NCI-H1092 (cell line): Measurements from ENCODE around the gene SLC39A6.
"Not testable (repeated sequence)": the region's sequence is repeated elsewhere in the genome, so short reads cannot be mapped to it uniquely, and the experiment has no call there.

ENCODE experiments used
- DNase-seq: peaks from one replicate; lab custom pipeline; 2025; lab: John Stamatoyannopoulos, UW

The SLC39A6 gene

GRCh38 chr18:36135264-36135663 is 6.1 kb upstream of the SLC39A6 start:
- DNase-seq: no peak

- no peak for DNase-seq
These were observed 3.6 kb upstream of the SLC39A6 start for GRCh38 chr18:36132756-36133155.

- DNase-seq: no peak
These were observed 2.7 kb upstream of the SLC39A6 start for GRCh38 chr18:36131692-36132483.

GRCh38 chr18:36130883-36131653 is 1.9 kb upstream of the SLC39A6 start:
- DNase-seq: no peak

DNA sequence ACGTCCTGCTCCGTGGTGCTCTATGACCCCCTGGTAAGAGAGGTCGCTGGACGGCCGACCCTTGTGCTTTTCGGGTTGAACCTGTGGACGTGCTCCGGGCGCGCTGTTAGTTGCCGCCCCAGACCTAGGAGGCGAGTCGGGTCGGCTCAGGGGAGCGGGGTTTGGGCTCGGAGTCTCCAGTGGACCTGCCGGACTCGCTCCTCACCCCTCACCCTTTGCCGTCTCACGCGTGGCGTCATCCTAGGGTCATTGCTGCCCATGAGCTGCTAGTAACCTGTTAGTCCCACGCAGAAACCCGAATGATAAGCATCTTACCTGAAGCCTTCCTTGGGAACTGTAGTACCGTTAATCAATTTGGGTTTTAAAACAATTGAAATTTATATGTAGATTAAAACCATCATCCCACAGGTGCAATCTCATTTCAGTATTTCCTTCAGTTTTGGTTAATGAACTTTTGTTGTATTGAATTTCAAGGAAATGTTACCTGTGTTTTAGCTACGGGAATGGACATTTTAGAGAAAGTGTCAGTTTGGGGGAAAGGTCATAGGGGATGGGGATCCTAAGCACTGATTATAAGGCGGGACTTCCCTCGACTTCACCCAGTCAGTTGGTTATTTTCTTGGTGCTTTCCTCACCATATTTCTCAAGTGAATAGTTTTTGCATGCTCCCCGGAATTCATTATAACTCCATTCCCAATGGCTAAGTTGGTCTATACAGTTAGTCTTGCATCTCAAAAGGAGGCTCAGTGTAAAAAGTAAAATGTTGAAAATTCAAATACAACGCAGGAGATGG is 1.1 kb upstream of the SLC39A6 start:
- DNase-seq: no peak

- no peak for DNase-seq
These were observed 237 bp downstream of the SLC39A6 start for GRCh38 chr18:36128907-36129299.

DNA sequence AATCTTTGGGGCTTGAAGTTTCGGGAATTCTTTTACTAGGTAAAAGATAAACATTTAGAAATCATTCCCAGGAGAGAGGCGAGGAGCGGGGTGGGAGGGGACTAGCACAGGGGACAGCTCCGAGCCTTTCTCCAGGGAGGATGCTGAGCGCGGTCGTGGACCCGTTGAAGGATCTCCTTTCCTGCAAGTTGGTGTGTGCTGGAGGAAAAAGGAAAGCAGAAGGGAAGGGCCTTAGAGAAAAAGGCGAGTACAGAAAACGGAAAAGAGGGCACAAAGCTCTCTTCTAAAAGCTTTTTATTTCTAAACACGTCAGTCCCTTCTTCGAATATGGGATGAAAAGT is 640 bp downstream of the SLC39A6 start:
- DNase-seq: no peak

DNA sequence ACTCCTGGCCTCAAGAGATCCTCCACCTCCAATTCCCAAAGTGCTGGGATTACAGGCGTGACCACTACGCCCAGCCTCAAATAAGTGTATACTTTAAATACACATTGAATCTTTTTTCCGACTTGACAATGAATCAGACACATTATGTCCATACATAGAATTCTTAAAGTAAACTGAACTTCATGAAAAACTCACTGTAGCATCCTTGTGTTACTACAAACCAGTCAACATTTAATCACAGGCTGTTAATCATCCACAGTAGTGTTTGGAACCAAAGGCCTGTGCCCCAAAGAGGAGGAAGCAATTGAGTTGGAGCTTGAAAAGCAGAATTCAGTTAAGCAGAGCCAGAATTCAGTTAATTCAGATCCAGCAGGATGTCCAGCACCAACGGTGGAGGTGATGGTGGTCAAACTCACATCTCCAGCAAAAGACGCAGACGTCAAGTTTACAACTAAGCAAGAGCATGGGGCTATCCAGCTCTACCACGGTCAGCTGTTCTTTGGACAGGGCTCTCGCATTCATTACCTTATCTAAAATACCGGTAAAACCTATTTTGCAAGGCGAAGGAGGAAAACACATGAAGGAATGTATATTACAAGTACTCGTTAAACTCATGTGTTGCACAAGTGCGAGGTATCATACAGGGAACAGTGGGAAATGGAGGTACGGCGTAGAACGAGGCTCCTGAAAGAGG is 1.2 kb downstream of the SLC39A6 start:
- DNase-seq: no peak

DNA sequence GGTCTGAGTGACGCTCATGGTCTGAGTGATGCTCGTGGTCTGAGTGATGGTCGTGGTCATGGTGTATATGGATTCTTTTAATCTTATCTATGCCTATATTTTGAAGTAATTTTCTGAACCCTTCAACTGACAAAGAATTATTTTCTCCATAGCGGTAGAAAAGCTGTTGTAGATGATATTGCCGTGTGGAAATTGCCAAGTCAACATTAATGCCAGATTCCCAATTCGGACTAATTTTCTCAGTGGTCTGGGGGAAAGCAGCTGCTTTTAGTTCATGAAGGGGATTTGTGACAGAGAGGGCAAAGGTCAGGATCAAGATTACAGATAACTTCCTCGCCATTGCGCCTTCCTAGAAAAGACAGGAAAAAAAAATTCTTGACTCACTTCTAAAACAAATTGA is 2.5 kb downstream of the SLC39A6 start:
- no peak for DNase-seq

GRCh38 chr18:36124841-36125240 is 4.3 kb downstream of the SLC39A6 start:
- no peak for DNase-seq

DNA sequence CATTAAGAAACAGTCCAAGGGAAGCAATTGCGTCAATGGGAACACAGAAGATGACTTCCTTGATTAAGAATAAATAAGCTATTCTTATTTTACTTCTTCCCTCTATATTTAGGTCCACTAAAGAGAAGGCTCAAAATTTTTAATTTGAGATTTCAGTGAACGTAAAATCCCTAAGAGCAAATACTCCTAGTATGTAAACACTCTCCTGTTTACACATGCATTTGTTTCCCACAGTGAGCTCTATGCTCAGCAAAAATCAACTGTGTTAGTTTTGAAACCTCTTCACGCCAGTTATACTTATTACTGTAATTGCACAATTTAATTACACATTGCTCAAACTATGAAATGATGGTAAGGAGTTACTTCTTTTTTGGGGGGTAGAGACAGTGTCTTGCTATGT is 8.8 kb downstream of the SLC39A6 start:
- no peak for DNase-seq

- not testable (repeated sequence) for DNase-seq
These were observed 12.4 kb downstream of the SLC39A6 start for GRCh38 chr18:36116771-36117170.

DNA sequence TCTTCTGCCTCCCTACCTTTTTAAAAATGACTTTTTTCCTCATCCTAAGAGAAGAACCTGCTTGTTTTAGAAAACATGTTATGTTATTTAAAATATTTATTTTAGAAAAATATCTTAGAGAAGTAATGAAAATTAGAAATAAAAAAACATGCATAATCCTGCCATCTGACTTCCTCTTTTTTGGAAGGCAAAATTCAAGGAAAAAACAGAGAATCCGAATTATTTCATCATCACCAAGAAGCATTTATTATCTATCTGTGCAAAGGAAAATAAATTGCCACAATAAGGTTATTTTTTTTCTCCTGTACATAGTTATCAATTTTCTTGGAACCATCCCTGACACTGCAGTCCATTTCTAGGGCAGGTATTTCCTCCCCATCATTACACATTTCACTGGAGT is 14.4 kb downstream of the SLC39A6 start:
- DNase-seq: no peak

DNA sequence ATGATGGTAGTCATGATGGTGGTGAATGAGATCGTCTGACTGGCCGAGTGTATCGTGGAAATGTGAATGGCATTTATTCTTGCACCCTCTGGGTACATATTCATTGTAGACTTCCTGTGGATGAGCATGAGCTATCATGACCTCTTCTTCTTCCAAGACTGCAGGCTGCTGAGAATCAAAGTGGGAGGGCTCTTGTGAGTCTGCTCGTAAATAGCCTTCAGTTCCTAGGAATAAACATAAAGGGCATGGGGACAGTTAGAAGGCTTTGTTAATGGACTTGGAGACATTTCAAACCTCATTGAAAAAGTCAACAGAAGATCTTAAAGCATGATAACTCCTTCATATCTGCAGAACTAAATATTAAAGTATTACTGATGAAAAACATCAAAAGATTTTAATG is 14.9 kb downstream of the SLC39A6 start:
- DNase-seq: no peak

- DNase-seq: no peak
These were observed 16.8 kb downstream of the SLC39A6 start for GRCh38 chr18:36112302-36112701.

- no peak for DNase-seq
These were observed 19.4 kb downstream of the SLC39A6 start for GRCh38 chr18:36109737-36110136.

DNA sequence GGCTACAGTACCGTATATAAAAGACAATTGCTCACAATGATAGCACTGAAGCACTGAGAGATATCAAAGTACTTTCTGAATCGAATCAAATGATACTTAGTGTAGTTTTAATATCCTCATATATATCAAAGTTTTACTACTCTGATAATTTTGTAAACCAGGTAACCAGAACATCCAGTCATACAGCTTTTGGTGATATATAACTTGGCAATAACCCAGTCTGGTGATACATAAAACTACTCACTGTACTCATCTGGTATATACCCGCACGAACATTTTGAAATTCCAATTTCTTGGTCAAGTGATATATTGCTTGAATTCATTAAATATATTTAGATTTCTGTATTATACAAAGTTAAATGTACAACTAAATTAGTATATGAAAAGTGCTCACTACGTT is 20.5 kb downstream of the SLC39A6 start:
- no peak for DNase-seq

- DNase-seq: no peak
These were observed 20.9 kb downstream of the SLC39A6 start for GRCh38 chr18:36108196-36108595.

GRCh38 chr18:36107477-36107876 is 21.7 kb downstream of the SLC39A6 start:
- no peak for DNase-seq

DNA sequence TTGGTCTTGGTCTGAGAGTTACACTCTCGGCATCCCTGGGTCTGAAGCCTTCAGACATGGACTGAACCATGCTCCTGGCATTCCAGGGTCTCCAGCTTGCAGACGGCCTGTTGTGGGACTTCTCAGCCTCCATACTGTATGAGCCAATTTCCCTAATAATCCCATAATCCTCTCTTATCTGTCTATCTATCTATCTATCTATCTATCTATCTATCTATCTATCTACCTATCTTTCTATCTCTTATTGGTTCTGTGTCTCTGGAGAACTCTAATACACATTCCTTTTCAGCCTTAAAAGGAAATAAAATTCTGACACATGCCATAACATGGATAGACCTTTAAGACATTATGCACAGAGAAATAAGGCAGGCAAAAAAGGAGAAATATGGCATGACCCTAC is 24.4 kb downstream of the SLC39A6 start:
- no peak for DNase-seq

DNA sequence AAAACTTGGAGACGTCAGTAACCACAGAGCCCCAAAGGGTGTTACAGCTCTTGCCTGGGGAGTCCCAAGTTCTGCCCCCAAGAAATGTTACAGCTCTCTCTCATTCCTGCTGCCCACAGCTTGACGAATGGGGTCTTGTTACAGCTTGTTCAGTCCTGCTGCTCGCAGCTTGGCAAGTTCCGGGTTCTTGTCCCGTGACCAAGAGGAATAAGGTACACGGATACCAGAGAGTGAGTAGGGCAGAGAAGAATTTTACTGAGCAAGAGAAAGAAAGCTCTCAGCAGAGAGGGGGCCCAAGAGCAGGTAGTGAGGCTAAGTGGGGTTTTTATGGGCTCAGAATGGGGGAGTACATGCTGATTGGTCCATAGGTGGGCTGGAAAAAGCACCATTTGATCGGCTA is 27.2 kb downstream of the SLC39A6 start:
- DNase-seq: no peak

GRCh38 chr18:36099311-36099710 is 29.8 kb downstream of the SLC39A6 start:
- DNase-seq: no peak
